HepG2 (cell line): ENCODE data around the gene CHCT1. TPM values are rescaled to one million over a fixed set of nuclear protein-coding genes. Genes with fewer than 3 reads are reported as not detected.

ENCODE experiments used
- BATF2 ChIP-seq: sonication (generic); formaldehyde crosslinking; IDR thresholded peaks from 2 replicates; pipeline ENCODE4 v1.8.0; 2022; ENCODE audit warnings: mild to moderate bottlenecking, missing genetic modification reagents, moderate library complexity
- CEBPB ChIP-seq: IDR thresholded peaks from 2 replicates; pipeline ENCODE4 v1.6.1; 2011; ENCODE audit warnings: low read depth, low read length, improper control_type of control experiment, borderline replicate concordance
- CSRNP2 ChIP-seq: sonication (generic); formaldehyde crosslinking; conservative IDR thresholded peaks from 2 replicates; pipeline ENCODE4 v1.8.0; 2022; ENCODE audit warnings: low read depth, missing genetic modification reagents
- DBP ChIP-seq: sonication (generic); formaldehyde crosslinking; IDR thresholded peaks from 2 replicates; pipeline ENCODE4 v1.4.0; 2020; ENCODE audit warnings: missing genetic modification reagents; ENCODE audit errors: not compliant biosample characterization
- EED ChIP-seq: sonication (generic); formaldehyde crosslinking; IDR thresholded peaks from 2 replicates; pipeline ENCODE4 v1.5.0; 2020; ENCODE audit warnings: mild to moderate bottlenecking, missing genetic modification reagents
- HES4 ChIP-seq: sonication (generic); formaldehyde crosslinking; IDR thresholded peaks from 2 replicates; pipeline ENCODE4 v1.9.0; 2021; ENCODE audit warnings: mild to moderate bottlenecking, missing genetic modification reagents, borderline replicate concordance
- HOXA7 ChIP-seq: sonication (generic); formaldehyde crosslinking; IDR thresholded peaks from 2 replicates; pipeline ENCODE4 v1.8.1; 2022; ENCODE audit warnings: mild to moderate bottlenecking, missing genetic modification reagents, moderate library complexity
- KDM2A ChIP-seq: sonication (generic); formaldehyde crosslinking; IDR thresholded peaks from 2 replicates; pipeline ENCODE4 v1.4.0; 2020; ENCODE audit warnings: low read depth, missing genetic modification reagents, borderline replicate concordance
- PBX2 ChIP-seq: IDR thresholded peaks from 2 replicates; pipeline ENCODE4 v1.6.1; 2016; ENCODE audit warnings: control low read depth
- POLR2A ChIP-seq, 2 experiments: IDR thresholded peaks; 2 replicates each; pipeline ENCODE4 v1.6.1; 2011; ENCODE audit warnings: low read depth in 2 of 2, low read length in 2 of 2, mild to moderate bottlenecking in 1 of 2, moderate library complexity in 1 of 2; ENCODE audit not compliant: insufficient read depth in 1 of 2
- RBM22 ChIP-seq: fragments of 200-400 bp; formaldehyde crosslinking; optimal IDR thresholded peaks from 2 replicates; pipeline ENCODE3; 2017; ENCODE audit warnings: mild to moderate bottlenecking, low read length, moderate library complexity
- RXRA ChIP-seq: sonication (generic); formaldehyde crosslinking; IDR thresholded peaks from 2 replicates; pipeline ENCODE4 v1.5.1; 2020; ENCODE audit warnings: missing genetic modification reagents
- SSRP1 ChIP-seq: IDR thresholded peaks from 2 replicates; pipeline ENCODE4 v1.6.1; 2016; ENCODE audit warnings: control low read depth
- TBX2 ChIP-seq: sonication (generic); formaldehyde crosslinking; IDR thresholded peaks from 2 replicates; pipeline ENCODE4 v1.5.0; 2020; ENCODE audit warnings: missing genetic modification reagents, mild to moderate bottlenecking, borderline replicate concordance
- ZBTB37 ChIP-seq: sonication (generic); formaldehyde crosslinking; IDR thresholded peaks from 2 replicates; pipeline ENCODE4 v1.4.0; 2020; ENCODE audit warnings: mild to moderate bottlenecking, missing genetic modification reagents
- ZNF260 ChIP-seq: sonication (generic); formaldehyde crosslinking; IDR thresholded peaks from 2 replicates; pipeline ENCODE4 v1.4.0; 2020; ENCODE audit warnings: missing genetic modification reagents, low read depth, mild to moderate bottlenecking, borderline replicate concordance
- ZNF275 ChIP-seq: sonication (generic); formaldehyde crosslinking; IDR thresholded peaks from 2 replicates; pipeline ENCODE4 v1.8.0; 2022; ENCODE audit warnings: missing genetic modification reagents, mild to moderate bottlenecking, inconsistent platforms, borderline replicate concordance
- ZNF276 ChIP-seq: sonication (generic); formaldehyde crosslinking; IDR thresholded peaks from 2 replicates; pipeline ENCODE4 v1.4.0; 2020; ENCODE audit warnings: mild to moderate bottlenecking, low read depth, missing genetic modification reagents
- ZNF784 ChIP-seq: sonication (generic); formaldehyde crosslinking; IDR thresholded peaks from 2 replicates; pipeline ENCODE4 v1.5.1; 2020; ENCODE audit warnings: missing genetic modification reagents, mild to moderate bottlenecking, borderline replicate concordance
- ZNF841 ChIP-seq: sonication (generic); formaldehyde crosslinking; IDR thresholded peaks from 2 replicates; pipeline ENCODE4 v1.8.1; 2023; ENCODE audit warnings: missing genetic modification reagents, borderline replicate concordance
- polyA plus RNA-seq, 8 experiments: library from polyadenylated mRNA; depleted of rRNA in 3 of 8; stranded (reverse) in 7 of 8; unstranded in 1 of 8; fragments of >200 nt; fragmentation: Illumina TruSeq in 4 of 8; extraction: Trizol in 4 of 8; gene quantifications; 2 replicates each; pipeline versions ENCODE4 v1.2.1 to v1.2.3, GENCODE V29; 2011 to 2016; ENCODE audit warnings: low read depth in 4 of 8, missing spikeins in 1 of 8, mixed read lengths in 1 of 8; ENCODE audit not compliant: insufficient read depth in 1 of 8
- total RNA-seq, 5 experiments: library from RNA; depleted of rRNA; stranded (reverse); fragments of >200 nt; fragmentation: Illumina TruSeq; extraction: Trizol; gene quantifications; 2 replicates each; pipeline ENCODE4 v1.2.3, GENCODE V29; 2016; ENCODE audit warnings: low read depth in 1 of 5

The CHCT1 gene
- total and polyA plus RNA-seq, 2 of the 13 experiments (the other 11 are each of a cell fraction or from before 2014, with no cell fraction given), result not detected

- no peak for TF ChIP-seq CSRNP2 (CRISPR knock-in tag)
- no peak for TF ChIP-seq CEBPB
- no peak for TF ChIP-seq RXRA (CRISPR knock-in tag)
- no peak for TF ChIP-seq ZNF784 (CRISPR knock-in tag)
- no peak for TF ChIP-seq ZNF841 (CRISPR knock-in tag)
- TF ChIP-seq KDM2A, result peak; percentile 38; the same call in 1 of the 2 replicates
- no peak for TF ChIP-seq ZNF275
- no peak for TF ChIP-seq HOXA7
- TF ChIP-seq RBM22, result no peak
- no peak for TF ChIP-seq ZNF260 (CRISPR knock-in tag)
- TF ChIP-seq TBX2, result no peak
- peak; percentile 39 to 59; a peak in 1 of 4 replicates for TF ChIP-seq POLR2A (IDR thresholded peaks at IDR 0.05; ENCODE audit: insufficient read depth in 1 of 2, low read depth in 2 of 2, low read length in 2 of 2)
- 0 out of 2 replicates have a peak, but pooled peaks have one; percentile 40 for TF ChIP-seq EED (CRISPR knock-in tag)
- no peak for TF ChIP-seq ZBTB37
- TF ChIP-seq ZNF276 (CRISPR knock-in tag), result no peak
- no peak for TF ChIP-seq SSRP1
- no peak for TF ChIP-seq DBP (CRISPR knock-in tag)
- TF ChIP-seq BATF2 (CRISPR knock-in tag), result no peak
- 0 out of 2 replicates have a peak, but pooled peaks have one; percentile 47 for TF ChIP-seq HES4 (CRISPR knock-in tag)
- TF ChIP-seq PBX2 (CRISPR knock-in tag), result no peak
Measured at GRCh38 chr17:60391471-60392041, 30.7 kb upstream of the CHCT1 start (continued).
